H9 (cell line): ENCODE results near the gene QSOX1. TPM values are rescaled to one million over a fixed set of nuclear protein-coding genes. Genes with fewer than 3 reads are reported as not detected.

Source experiments
- DNase-seq: peaks from one replicate; pipeline ENCODE4 v3.0.0-alpha.2; 2017
- H2AFZ ChIP-seq: one replicate; pipeline ENCODE4 v1.6.1; 2013; ENCODE audit warnings: mild to moderate bottlenecking, low read length, control low read depth, moderate library complexity
- H2AK5ac ChIP-seq: 2 replicates; pipeline ENCODE4 v1.6.1; 2013; ENCODE audit warnings: low read length, control low read depth, mixed read lengths; ENCODE audit not compliant: insufficient read length
- H2BK120ac ChIP-seq: one replicate; pipeline ENCODE4 v1.6.1; 2013; ENCODE audit warnings: low read depth, mild to moderate bottlenecking, low read length, control low read depth, inconsistent platforms; ENCODE audit not compliant: poor library complexity, severe bottlenecking
- H2BK12ac ChIP-seq: 2 replicates; pipeline ENCODE4 v1.6.1; 2013; ENCODE audit warnings: low read length, control low read depth, mixed read lengths, low read depth; ENCODE audit not compliant: insufficient read length
- H2BK15ac ChIP-seq: 2 replicates; pipeline ENCODE4 v1.6.1; 2013; ENCODE audit warnings: low read depth, low read length, control low read depth
- H2BK20ac ChIP-seq: one replicate; pipeline ENCODE4 v1.6.1; 2013; ENCODE audit warnings: low read depth, mild to moderate bottlenecking, low read length, control low read depth, inconsistent platforms; ENCODE audit not compliant: poor library complexity, severe bottlenecking
- H2BK5ac ChIP-seq: 2 replicates; pipeline ENCODE4 v1.6.1; 2013; ENCODE audit warnings: low read length, control low read depth, mixed read lengths; ENCODE audit not compliant: insufficient read length
- H3K14ac ChIP-seq: 2 replicates; pipeline ENCODE4 v1.6.1; 2013; ENCODE audit warnings: low read length, control low read depth; ENCODE audit not compliant: insufficient read depth
- H3K18ac ChIP-seq: 2 replicates; pipeline ENCODE4 v1.6.1; 2013; ENCODE audit warnings: low read depth, mild to moderate bottlenecking, mixed read lengths, low read length, control low read depth; ENCODE audit not compliant: insufficient read length
- H3K23ac ChIP-seq: 2 replicates; pipeline ENCODE4 v1.6.1; 2013; ENCODE audit warnings: low read length, control low read depth, mixed read lengths, low read depth; ENCODE audit not compliant: insufficient read length
- H3K23me2 ChIP-seq: 2 replicates; pipeline ENCODE4 v1.6.1; 2013; ENCODE audit warnings: low read depth, mild to moderate bottlenecking, mixed read lengths, low read length, control low read depth; ENCODE audit not compliant: insufficient read length, poor library complexity, severe bottlenecking
- H3K27ac ChIP-seq: 2 replicates; pipeline ENCODE4 v1.5.1; 2013; ENCODE audit warnings: low read length, control low read depth, mixed read lengths, low read depth; ENCODE audit not compliant: insufficient read length
- H3K27me3 ChIP-seq: 2 replicates; pipeline ENCODE4 v1.6.1; 2013; ENCODE audit warnings: low read length, control low read depth, inconsistent platforms; ENCODE audit not compliant: insufficient read depth
- H3K4ac ChIP-seq: 2 replicates; pipeline ENCODE4 v1.6.1; 2013; ENCODE audit warnings: low read depth, mild to moderate bottlenecking, control low read depth, inconsistent platforms, low read length, moderate library complexity
- H3K4me1 ChIP-seq: 2 replicates; pipeline ENCODE4 v1.6.1; 2013; ENCODE audit warnings: low read length, control low read depth, inconsistent platforms; ENCODE audit not compliant: insufficient read depth
- H3K4me2 ChIP-seq: 2 replicates; pipeline ENCODE4 v1.6.1; 2013; ENCODE audit warnings: low read length, control low read depth, mixed read lengths; ENCODE audit not compliant: insufficient read length, insufficient read depth
- H3K56ac ChIP-seq: 2 replicates; pipeline ENCODE4 v1.6.1; 2013; ENCODE audit warnings: low read depth, mild to moderate bottlenecking, mixed read lengths, low read length, control low read depth; ENCODE audit not compliant: insufficient read length
- H3K79me1 ChIP-seq: 2 replicates; pipeline ENCODE4 v1.6.1; 2013; ENCODE audit warnings: low read depth, mild to moderate bottlenecking, moderate library complexity, low read length, control low read depth, inconsistent platforms; ENCODE audit not compliant: insufficient read depth, poor library complexity, severe bottlenecking
- H3K79me2 ChIP-seq: 2 replicates; pipeline ENCODE4 v1.6.1; 2013; ENCODE audit warnings: low read length, control low read depth, inconsistent platforms; ENCODE audit not compliant: insufficient read depth
- H3K9ac ChIP-seq: 2 replicates; pipeline ENCODE4 v1.6.1; 2013; ENCODE audit warnings: low read length, control low read depth, mixed read lengths; ENCODE audit not compliant: insufficient read length; ENCODE audit errors: extremely low read depth
- H3K9me3 ChIP-seq: one replicate; pipeline ENCODE4 v1.6.1; 2013; ENCODE audit warnings: low read depth, low read length, inconsistent platforms; ENCODE audit not compliant: control insufficient read depth
- H3T11ph ChIP-seq: one replicate; pipeline ENCODE4 v1.6.1; 2013; ENCODE audit warnings: mild to moderate bottlenecking, low read length, control low read depth, inconsistent platforms
- H4K20me1 ChIP-seq: one replicate; pipeline ENCODE4 v1.6.1; 2013; ENCODE audit not compliant: control insufficient read depth, insufficient read length, insufficient read depth
- H4K5ac ChIP-seq: 2 replicates; pipeline ENCODE4 v1.6.1; 2013; ENCODE audit warnings: low read depth, mild to moderate bottlenecking, mixed read lengths, low read length, control low read depth; ENCODE audit not compliant: insufficient read length
- H4K8ac ChIP-seq: replicated peaks from 2 replicates; pipeline ENCODE4 v1.6.1; 2013; ENCODE audit warnings: low read length, control low read depth, mixed read lengths, low read depth; ENCODE audit not compliant: insufficient read length
- H4K91ac ChIP-seq: 2 replicates; pipeline ENCODE4 v1.6.1; 2013; ENCODE audit warnings: low read depth, mild to moderate bottlenecking, moderate library complexity, mixed read lengths, low read length, control low read depth; ENCODE audit not compliant: insufficient read length
- H3K27ac Mint-ChIP-seq, 3 experiments: 2 replicates in 2 of 3; 3 replicates in 1 of 3; pipeline ENCODE4 v1.8.0; 2020 to 2021; ENCODE audit warnings: mixed read lengths in 3 of 3, mild to moderate bottlenecking in 1 of 3, moderate library complexity in 1 of 3
- H3K27me3 Mint-ChIP-seq: 2 replicates; pipeline ENCODE4 v1.8.0; 2021; ENCODE audit warnings: low read depth, mild to moderate bottlenecking, moderate library complexity, mixed read lengths
- H3K36me3 Mint-ChIP-seq, 3 experiments: 2 replicates in 2 of 3; 3 replicates in 1 of 3; pipeline ENCODE4 v1.8.0; 2020 to 2021; ENCODE audit warnings: low read depth in 3 of 3, mixed read lengths in 3 of 3; ENCODE audit not compliant: insufficient read depth in 1 of 3
- H3K4me1 Mint-ChIP-seq, 2 experiments: 2 replicates each; pipeline ENCODE4 v1.8.0; 2020; ENCODE audit warnings: mixed read lengths in 2 of 2
- H3K4me3 Mint-ChIP-seq, 2 experiments: 2 replicates in 1 of 2; 3 replicates in 1 of 2; pipeline ENCODE4 v1.8.0; 2020 to 2021; ENCODE audit warnings: mild to moderate bottlenecking in 2 of 2, mixed read lengths in 2 of 2, moderate library complexity in 1 of 2
- H3K9me3 Mint-ChIP-seq, 2 experiments: 2 replicates in 1 of 2; 3 replicates in 1 of 2; pipeline ENCODE4 v1.8.0; 2020; ENCODE audit warnings: mild to moderate bottlenecking in 2 of 2, mixed read lengths in 2 of 2, moderate library complexity in 1 of 2
- CTCF ChIP-seq: fragments of 200-600 bp; sonication (generic); conservative IDR thresholded peaks from 3 replicates; pipeline ENCODE4 v1.8.0; 2021; ENCODE audit warnings: antibody characterized with exemption, mild to moderate bottlenecking
- WGBS: extraction: QIAGEN DNeasy Blood & Tissue Kit; methylation state at CpG from one replicate; pipeline ENCODE4 v1.1.7; 2013; ENCODE audit warnings: missing lambda C conversion rate, low lambda C conversion rate, mixed read lengths; ENCODE audit not compliant: insufficient read length; ENCODE audit errors: extremely low coverage; 5-methylcytosine and 5-hydroxymethylcytosine counted together
- total RNA-seq: library from RNA; stranded (reverse); gene quantifications from 2 replicates; pipeline ENCODE4 v1.2.1, GENCODE V29; 2021

QSOX1 gene
- total RNA-seq, 1 experiment from 2014 or later: 79.2 TPM

DNA sequence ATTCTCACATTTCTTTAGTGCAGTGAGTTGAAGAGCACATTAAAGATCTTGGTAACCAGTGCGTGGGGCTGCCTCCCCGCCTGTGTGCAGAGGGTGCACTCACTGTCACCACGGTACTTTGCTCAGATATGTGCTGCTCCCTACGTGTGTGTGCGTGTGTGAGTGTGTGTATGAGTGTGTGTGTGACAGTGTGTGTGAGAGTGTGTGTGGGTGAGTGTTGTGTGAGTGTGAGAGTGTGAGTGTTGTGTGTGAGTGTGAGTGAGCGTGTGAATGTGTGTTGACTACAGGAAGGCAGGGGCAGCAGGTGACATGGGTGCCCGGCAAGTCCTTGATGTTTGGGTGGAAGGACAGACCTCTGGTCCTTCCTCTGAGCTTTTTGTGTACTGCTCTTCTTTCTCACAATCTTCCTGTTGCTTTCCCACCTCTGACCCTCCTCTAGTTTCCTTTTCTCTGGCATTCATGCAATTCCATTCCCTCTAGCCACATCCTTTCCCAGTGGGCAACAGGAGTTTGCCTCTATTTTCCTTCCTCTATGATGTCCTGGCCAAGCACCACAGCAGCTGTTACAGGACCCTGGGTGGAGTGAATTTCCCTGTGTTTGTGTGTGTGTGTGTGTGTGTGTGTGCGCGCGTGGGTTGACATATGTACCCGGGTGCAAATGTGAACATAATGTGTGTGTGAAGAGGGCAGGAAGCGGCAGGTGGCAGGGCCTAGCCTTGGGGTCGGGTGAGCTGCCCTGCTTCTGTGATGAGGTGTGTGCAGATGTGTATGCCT lies 95.2 kb downstream of the QSOX1 start:
- Histone ChIP-seq H3K79me2 (no peaks in the 10 kb centered on the region), H3K14ac (no peak overlapping the region), H3K4me1 (peaks cover 5% of the 10 kb centered on the region; the same call in 1 of the 2 replicates), H4K5ac (no peak overlapping the region), H4K91ac (no peak overlapping the region), H2BK15ac (no peak overlapping the region), H3K9ac (no peak overlapping the region), H2BK5ac (no peak overlapping the region), H3T11ph (no peak overlapping the region), H2AFZ (no peak overlapping the region), H3K27me3 (no peaks in the 10 kb centered on the region), H4K8ac (no peak overlapping the region), H3K79me1 (no peaks in the 10 kb centered on the region), H2BK120ac (no peak overlapping the region), H3K9me3 (no peaks in the 10 kb centered on the region), H2BK12ac (no peak overlapping the region), H3K23me2 (no peaks in the 10 kb centered on the region), H3K56ac (no peak overlapping the region), H3K4ac (no peak overlapping the region), H3K4me2 (no peak overlapping the region), H2AK5ac (no peak overlapping the region), H3K27ac (no peak overlapping the region), H3K23ac (no peak overlapping the region), H3K18ac (peak overlapping the region; percentile 1), H2BK20ac (no peak overlapping the region), H4K20me1 (no peaks in the 10 kb centered on the region)
- WGBS: 100% methylated on average over 1 of the region's 13 CpGs
- no peaks in the 10 kb centered on the region for H3K36me3 Mint-ChIP-seq
- no peak overlapping the region for H3K4me3 Mint-ChIP-seq
- peaks cover 41 to 50% of the 10 kb centered on the region in 2 experiments for H3K4me1 Mint-ChIP-seq
- no peak for DNase-seq
- no peaks in the 10 kb centered on the region for H3K9me3 Mint-ChIP-seq
- TF ChIP-seq CTCF: no peak; the same call in 2 of the 3 replicates
- peaks cover 3% of the 10 kb centered on the region; the same call in 1 of the 2 replicates for H3K27me3 Mint-ChIP-seq
- H3K27ac Mint-ChIP-seq: peak overlapping the region in 1 of 3 experiments; percentile 8; a peak in 3 of 7 replicates
